K562 (cell line): Measurements from ENCODE around the gene GP1BA. TPM values are rescaled to one million over a fixed set of nuclear protein-coding genes. Genes with fewer than 3 reads are reported as not detected.
A peak's percentile ranks its signal among the peaks of the same experiment; 100 is the strongest.

Source experiments
- ARID4B ChIP-seq: sonication (generic); formaldehyde crosslinking; IDR thresholded peaks from 2 replicates; pipeline ENCODE4 v1.8.0; 2022; ENCODE audit warnings: mild to moderate bottlenecking, missing genetic modification reagents
- ATF7 ChIP-seq: fragments of 450-650 bp; IDR thresholded peaks from 2 replicates; pipeline ENCODE4 v1.7.1; 2014; ENCODE audit warnings: mild to moderate bottlenecking, moderate library complexity
- CBX3 ChIP-seq, 2 experiments: IDR thresholded peaks; 1 replicate in 1 of 2; 2 replicates in 1 of 2; pipeline ENCODE4 v1.6.1; 2012; ENCODE audit warnings: inconsistent platforms in 2 of 2, low read length in 2 of 2, borderline replicate concordance in 1 of 2, control low read depth in 1 of 2
- CEBPG ChIP-seq, 3 experiments: fragments of 200-800 bp in 1 of 3; sonication (Bioruptor generic) in 1 of 3; sonication (generic) in 1 of 3; formaldehyde crosslinking in 1 of 3; IDR thresholded peaks in 2 of 3; conservative IDR thresholded peaks in 1 of 3; 2 replicates each; pipeline versions ENCODE4 v1.6.1 to v1.8.0; 2016 to 2022; ENCODE audit warnings: missing compliant biosample characterization in 2 of 3, missing genetic modification characterization in 2 of 3, mild to moderate bottlenecking in 1 of 3, missing genetic modification reagents in 1 of 3
- DDX20 ChIP-seq: fragments of 450-650 bp; IDR thresholded peaks from 2 replicates; pipeline ENCODE4 v1.6.1; 2016; ENCODE audit warnings: missing genetic modification characterization, low read depth, mild to moderate bottlenecking, missing compliant biosample characterization, moderate library complexity
- EP300 ChIP-seq: IDR thresholded peaks from 2 replicates; pipeline ENCODE4 v1.6.1; 2012; ENCODE audit warnings: low read length, improper control_type of control experiment
- EP400 ChIP-seq: fragments of 450-650 bp; IDR thresholded peaks from 2 replicates; pipeline ENCODE4 v1.6.1; 2017; ENCODE audit warnings: antibody characterized with exemption, mild to moderate bottlenecking, moderate library complexity
- FOSL1 ChIP-seq: fragments of 200-800 bp; sonication (Bioruptor generic); conservative IDR thresholded peaks from 2 replicates; pipeline ENCODE4 v1.6.1; 2016; ENCODE audit warnings: missing genetic modification characterization, missing compliant biosample characterization
- JUN ChIP-seq, 2 experiments: sonication (generic) in 1 of 2; formaldehyde crosslinking in 1 of 2; IDR thresholded peaks; 2 replicates each; pipeline versions ENCODE4 v1.6.1 to v1.8.0; 2012 to 2022; ENCODE audit warnings: borderline replicate concordance in 2 of 2, mild to moderate bottlenecking in 2 of 2, improper control_type of control experiment in 1 of 2, low read depth in 1 of 2, low read length in 1 of 2, missing genetic modification reagents in 1 of 2
- NFATC3 ChIP-seq: fragments of 450-650 bp; IDR thresholded peaks from 2 replicates; pipeline ENCODE4 v1.6.1; 2017; ENCODE audit warnings: mild to moderate bottlenecking
- SMAD4 ChIP-seq: fragments of 250-450 bp; sonication (Bioruptor Pico); conservative IDR thresholded peaks from 2 replicates; pipeline ENCODE4 v1.8.0; 2021; ENCODE audit warnings: inconsistent platforms, mild to moderate bottlenecking, moderate library complexity
- ZBTB11 ChIP-seq, 3 experiments: fragments of 200-800 bp in 1 of 3; fragments of 250-450 bp in 1 of 3; fragments of 450-650 bp in 1 of 3; sonication (Bioruptor Pico) in 1 of 3; sonication (Bioruptor generic) in 1 of 3; formaldehyde crosslinking in 1 of 3; IDR thresholded peaks; 2 replicates each; pipeline versions ENCODE4 v1.6.1 to v1.8.0; 2016 to 2022; ENCODE audit warnings: mild to moderate bottlenecking in 2 of 3, missing genetic modification characterization in 2 of 3, missing compliant biosample characterization in 1 of 3, moderate library complexity in 1 of 3
- ZKSCAN3 ChIP-seq: fragments of 250-450 bp; sonication (Bioruptor Pico); IDR thresholded peaks from 2 replicates; pipeline ENCODE4 v1.4.0; 2020
- ZNF121 ChIP-seq: sonication (generic); formaldehyde crosslinking; conservative IDR thresholded peaks from 2 replicates; pipeline ENCODE4 v1.8.0; 2022; ENCODE audit warnings: missing genetic modification reagents
- ZNF143 ChIP-seq: sonication (generic); formaldehyde crosslinking; IDR thresholded peaks from 2 replicates; pipeline ENCODE4 v1.9.0; 2022; ENCODE audit warnings: mild to moderate bottlenecking, missing genetic modification reagents
- ZNF644 ChIP-seq: fragments of 200-800 bp; sonication (Bioruptor generic); IDR thresholded peaks from 2 replicates; pipeline ENCODE4 v1.6.1; 2016; ENCODE audit warnings: low read depth, missing genetic modification characterization, missing compliant biosample characterization
- ZSCAN32 ChIP-seq: fragments of 450-650 bp; formaldehyde crosslinking; IDR thresholded peaks from 2 replicates; pipeline ENCODE4 v1.4.0; 2020; ENCODE audit warnings: mild to moderate bottlenecking, moderate library complexity
- polyA plus RNA-seq, 8 experiments: library from polyadenylated mRNA; depleted of rRNA in 4 of 8; stranded (reverse) in 5 of 8; unstranded in 3 of 8; fragments of >200 nt; fragmentation: Nextera tagmentation in 2 of 8; fragmentation: Illumina TruSeq in 1 of 8; extraction: Ambion mirVana in 2 of 8; extraction: Trizol in 1 of 8; gene quantifications; 2 replicates each; pipeline versions ENCODE4 v1.2.1 to v1.2.3, GENCODE V29; 2011 to 2014; ENCODE audit warnings: inconsistent platforms in 1 of 8, missing spikeins in 1 of 8
- total RNA-seq, 7 experiments: library from RNA; depleted of rRNA in 6 of 7; stranded (reverse); fragments of >200 nt in 6 of 7; fragmentation: Illumina TruSeq in 2 of 7; extraction: Trizol in 2 of 7; gene quantifications; 2 replicates each; pipeline versions ENCODE4 v1.2.1 to v1.2.3, GENCODE V29; 2011 to 2021; ENCODE audit warnings: low replicate concordance in 1 of 7

Gene GP1BA
- total and polyA plus RNA-seq, 9 of the 15 experiments (the other 6 are each of a cell fraction or from before 2014, with no cell fraction given): 0.01 TPM; not detected in 8

- TF ChIP-seq ZBTB11 (CRISPR knock-in tag; IDR thresholded peaks at IDR 0.05) (no peak), ZNF143 (no peak), CBX3 (IDR thresholded peaks at IDR 0.05; ENCODE audit: borderline replicate concordance in 1 of 2, low read length in 2 of 2) (no peak), EP400 (peak; percentile 42; the same call in 1 of the 2 replicates), SMAD4 (CRISPR knock-in tag) (peak; percentile 66; the same call in 1 of the 2 replicates), ZSCAN32 (CRISPR knock-in tag) (peak; percentile 61; the same call in 1 of the 2 replicates), CEBPG (CRISPR knock-in tag; IDR thresholded peaks at IDR 0.05) (peak; percentile 94), CEBPG (tag; conservative IDR thresholded peaks at IDR 0.05 in 1 of 2, IDR thresholded peaks at IDR 0.05 in 1 of 2) (peak in 1 of 2 experiments; percentile 94; a peak in 2 of 4 replicates), NFATC3 (peak; percentile 86), DDX20 (no peak), JUN (IDR thresholded peaks at IDR 0.05; ENCODE audit: borderline replicate concordance, low read depth, low read length) (peak; percentile 82; the same call in 1 of the 2 replicates), JUN (CRISPR knock-in tag; IDR thresholded peaks at IDR 0.05; ENCODE audit: borderline replicate concordance) (no peak), ARID4B (CRISPR knock-in tag) (no peak), ATF7 (peak; percentile 42; the same call in 1 of the 2 replicates), EP300 (peak; percentile 51; the same call in 1 of the 2 replicates), ZNF644 (tag) (0 out of 2 replicates have a peak, but pooled peaks have one; percentile 34), ZKSCAN3 (CRISPR knock-in tag) (no peak), ZNF121 (CRISPR knock-in tag) (no peak), FOSL1 (tag) (peak; percentile 96)
Measured at GRCh38 chr17:4969047-4969550, 37.0 kb downstream of the GP1BA start (continued).
